ENCODE data around the gene THOP1. TPM values are rescaled to one million over a fixed set of nuclear protein-coding genes. Genes with fewer than 3 reads are reported as not detected.
"Not testable (repeated sequence)": the region's sequence is repeated elsewhere in the genome, so short reads cannot be mapped to it uniquely, and the experiment has no call there.

THOP1 gene
- polyA plus RNA-seq, 12 donors, result 28.9 to 48.0 (median 38.7) TPM; not detected in 1

DNA sequence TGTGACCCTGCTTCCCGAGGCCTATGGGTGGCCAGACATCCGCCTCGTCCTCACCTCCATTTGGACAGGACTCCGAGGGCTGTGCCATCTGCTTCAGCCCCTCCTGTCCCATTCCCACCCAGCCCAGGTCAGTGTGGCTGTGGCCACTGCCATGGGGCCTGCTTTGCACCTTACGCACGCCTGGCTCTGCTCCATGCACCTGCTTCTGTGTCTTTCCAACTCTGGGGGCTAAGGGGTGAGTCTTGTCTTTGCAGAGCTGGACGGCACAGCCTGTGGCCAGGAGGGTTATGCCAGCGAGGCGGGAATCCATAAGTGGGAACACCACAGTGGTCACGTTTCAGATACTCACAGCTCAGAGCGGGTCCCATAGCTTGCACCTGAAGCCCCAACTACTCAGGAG is 29.1 kb downstream of the THOP1 start:
- no peak for DNase-seq

DNA sequence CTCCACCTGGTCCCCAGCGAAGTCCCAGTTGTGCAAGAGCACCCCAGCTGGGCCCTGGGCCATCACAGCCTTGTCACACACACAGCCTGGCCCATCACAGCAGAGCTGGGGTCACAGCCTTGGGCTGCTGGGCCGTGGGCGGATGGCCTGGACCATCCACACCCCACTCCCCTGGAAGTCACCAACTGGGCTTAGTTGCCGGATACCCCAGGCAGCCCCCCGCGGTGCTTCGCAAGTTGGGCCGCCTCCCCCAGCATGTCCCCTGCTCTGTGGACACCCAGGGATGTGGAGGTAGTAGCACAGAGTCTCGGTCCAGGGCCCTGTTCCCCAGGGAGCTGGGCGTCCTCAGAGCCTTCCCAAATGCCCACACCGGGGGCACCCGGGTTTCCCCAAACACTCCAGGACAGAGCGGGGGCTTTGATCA is 29.9 kb downstream of the THOP1 start:
- no peak for DNase-seq

DNA sequence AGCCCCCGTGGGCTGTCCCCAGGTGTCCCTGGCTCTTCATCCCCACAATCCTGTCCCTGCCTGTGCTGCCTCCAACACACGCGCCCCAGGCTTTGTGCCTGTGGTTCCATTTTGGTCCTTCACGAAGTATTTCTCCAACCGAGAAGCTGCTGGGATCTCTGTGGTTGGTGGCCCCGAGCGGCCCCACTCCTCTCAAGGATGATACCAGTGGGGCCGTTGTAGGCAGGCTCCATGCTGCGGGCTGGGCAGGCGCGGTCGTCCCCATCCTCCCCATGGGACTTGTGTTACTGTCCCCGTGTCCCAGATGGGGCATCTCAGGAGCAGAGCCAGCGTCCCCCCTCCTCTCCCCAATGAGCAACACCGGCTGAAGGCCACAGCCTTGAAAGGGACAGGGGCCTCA is 30.6 kb downstream of the THOP1 start:
- no peak for DNase-seq

DNA sequence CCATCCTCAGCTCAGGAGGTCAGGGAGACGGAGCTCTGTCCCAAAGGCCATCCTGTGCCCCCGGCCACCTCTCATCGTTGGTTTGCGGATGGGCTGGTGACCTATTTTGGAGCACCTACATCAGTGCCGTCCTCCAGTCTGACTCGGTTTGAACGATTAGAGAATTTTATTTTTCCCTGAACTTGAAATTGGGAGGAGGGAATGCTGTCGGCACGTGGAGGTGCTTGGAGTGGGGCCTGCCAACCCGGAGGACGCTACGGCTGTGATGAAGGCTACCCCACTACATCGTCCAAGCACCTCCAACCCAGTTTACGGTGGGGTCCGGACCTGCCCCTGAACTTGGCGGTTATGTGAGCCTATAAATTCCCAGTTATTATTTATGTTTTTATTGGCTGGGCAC is 31.3 kb downstream of the THOP1 start:
- no peak for DNase-seq

DNA sequence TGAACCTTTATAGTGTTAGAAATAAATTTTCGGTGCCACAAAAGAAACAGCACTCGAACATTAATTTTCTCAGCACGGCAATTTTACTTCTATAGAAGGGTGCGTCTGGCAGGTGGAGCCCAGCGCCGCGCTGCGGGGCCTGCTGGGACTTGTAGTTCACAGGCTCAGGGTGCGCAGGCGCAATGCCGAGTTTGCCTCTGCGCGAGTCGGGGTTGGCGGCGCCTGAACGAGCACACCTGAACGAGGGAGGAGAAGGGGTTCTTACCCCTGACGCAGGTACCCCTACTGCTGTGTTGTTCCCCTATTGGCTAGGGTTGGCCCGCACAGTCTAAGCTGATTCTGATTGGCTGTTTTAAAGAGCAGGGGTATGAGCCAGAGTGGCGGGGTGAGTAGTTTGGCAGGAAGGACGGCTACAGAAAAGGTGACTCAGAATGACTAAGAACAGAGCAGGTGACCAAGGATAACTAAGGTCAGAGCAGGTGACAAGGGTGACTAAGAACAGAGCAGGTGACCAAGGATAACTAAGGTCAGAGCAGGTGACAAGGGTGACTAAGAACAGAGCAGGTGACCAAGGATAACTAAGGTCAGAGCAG is 32.0 kb downstream of the THOP1 start:
- not testable (repeated sequence) for DNase-seq

DNA sequence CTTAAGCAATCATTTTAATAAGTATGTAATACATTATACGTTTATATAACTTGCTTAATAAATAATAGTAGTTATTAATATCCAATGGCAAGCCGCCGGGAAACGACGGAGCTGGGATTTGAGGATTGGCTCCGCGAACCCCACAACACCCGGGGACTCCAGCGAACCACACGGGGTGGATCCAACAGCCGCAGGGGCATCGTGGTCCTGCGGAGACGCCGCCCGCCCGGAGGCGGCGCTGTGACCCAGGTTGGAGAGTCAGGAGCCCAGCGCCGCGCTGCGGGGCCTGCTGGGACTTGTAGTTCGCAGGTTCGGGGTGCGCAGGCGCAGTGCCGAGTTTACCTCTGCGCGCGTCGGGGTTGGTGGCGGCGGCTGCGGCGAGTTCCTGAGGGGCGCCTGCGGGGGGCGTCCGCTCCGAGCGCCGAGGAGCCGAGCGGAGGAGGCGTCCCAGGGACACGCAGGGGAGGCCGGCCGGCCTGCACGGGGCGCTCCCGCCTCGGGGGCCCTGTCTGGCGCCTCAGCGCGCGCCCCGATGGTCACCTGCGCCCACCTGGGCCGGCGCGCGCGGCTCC is 34.3 kb downstream of the THOP1 start, which contains the start of gene ZNF554:
TSS of gene ZNF554 (plus strand) at position 329 of the 572 bp plus-strand sequence. CDS start at position 533, 204 bp downstream.
- peak; percentile 96 for DNase-seq

DNA sequence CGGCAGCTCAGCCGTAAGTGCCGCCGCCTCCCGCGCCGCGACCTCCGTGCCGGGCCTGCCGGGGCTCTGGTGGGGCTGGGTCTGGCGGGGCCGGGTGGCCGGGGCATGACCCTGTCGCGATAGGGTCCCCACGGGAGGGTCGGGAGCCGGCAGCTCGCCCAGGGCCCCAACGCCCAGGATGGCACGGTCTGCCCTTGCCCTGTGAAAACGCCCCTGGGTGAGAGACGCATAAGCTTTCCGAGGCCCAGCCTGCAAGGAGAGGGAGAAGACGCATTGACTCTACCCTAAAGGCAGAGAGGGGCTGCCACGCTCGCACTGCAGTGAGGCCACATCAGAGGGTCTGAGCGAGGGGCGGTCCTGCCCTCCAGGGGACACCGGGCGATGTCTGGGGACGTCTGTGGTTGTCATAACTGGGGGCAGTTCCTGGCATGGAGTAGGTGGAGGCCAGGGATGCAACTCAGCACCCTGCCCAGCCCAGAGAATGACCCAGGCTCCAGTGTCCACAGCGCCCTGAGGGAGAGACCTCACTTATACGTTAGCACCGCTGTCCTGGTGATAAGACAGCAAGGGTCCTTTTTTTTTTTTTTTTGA is 34.9 kb downstream of the THOP1 start:
- DNase-seq, result no peak

DNA sequence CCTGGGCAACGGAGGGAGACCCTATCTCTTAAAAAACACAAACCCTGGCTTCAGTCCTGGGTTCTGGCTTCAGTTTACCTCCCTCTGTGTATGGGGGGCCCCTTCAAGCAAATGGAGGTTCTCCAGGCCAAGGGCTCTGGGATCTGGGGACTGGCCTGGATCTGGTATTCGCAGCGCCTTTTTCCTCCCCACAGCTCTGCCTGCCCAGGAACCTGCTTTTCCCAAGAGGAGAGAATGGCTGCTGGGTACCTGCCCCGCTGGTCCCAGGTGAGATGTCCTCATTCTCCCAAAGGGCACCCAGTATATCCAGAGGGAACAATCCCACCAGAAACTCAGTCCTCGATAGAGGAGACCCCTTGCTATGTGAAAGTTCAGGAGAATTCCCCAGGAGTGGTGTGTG is 37.5 kb downstream of the THOP1 start:
- DNase-seq, result no peak

DNA sequence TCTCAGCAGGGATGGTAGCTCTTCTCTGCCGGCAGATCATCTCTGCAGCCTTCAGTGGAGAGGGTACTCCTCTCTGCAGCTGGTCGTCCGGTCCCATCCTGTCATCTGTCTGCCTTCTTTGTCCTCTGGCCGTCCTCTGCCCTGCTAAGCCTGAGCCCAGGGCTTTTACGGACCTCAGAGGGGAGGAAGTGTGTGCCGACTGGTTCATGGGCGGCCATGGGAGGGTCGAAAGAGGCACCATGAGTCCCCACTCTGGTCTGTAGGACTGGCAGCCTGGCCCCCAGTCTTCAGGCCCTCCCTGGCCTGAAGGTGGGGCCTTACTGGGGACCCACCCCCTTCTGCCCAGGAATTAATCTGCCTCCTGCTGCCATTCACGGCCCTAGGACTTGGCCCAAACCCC is 38.3 kb downstream of the THOP1 start:
- DNase-seq, result no peak

DNA sequence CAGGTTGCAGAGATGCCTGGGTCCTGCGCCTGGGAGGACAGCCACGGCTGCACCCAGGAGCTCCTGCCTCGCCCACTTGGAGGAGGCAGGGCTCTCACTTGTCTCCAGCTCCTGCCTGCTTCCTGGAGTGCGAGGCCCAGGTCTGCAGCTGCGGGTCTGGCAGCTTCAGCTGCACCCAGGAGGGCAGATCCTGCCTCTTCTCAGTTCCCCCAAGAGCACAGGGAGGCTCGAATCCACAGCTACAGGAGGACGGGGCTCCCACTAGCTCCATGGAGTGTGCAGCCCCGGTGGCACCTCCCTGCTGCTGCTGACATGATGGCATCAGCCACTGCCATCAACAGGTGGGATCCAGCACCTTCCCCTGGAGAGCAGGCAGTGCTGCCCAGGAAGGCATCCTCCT is 38.8 kb downstream of the THOP1 start:
- DNase-seq, result no peak

DNA sequence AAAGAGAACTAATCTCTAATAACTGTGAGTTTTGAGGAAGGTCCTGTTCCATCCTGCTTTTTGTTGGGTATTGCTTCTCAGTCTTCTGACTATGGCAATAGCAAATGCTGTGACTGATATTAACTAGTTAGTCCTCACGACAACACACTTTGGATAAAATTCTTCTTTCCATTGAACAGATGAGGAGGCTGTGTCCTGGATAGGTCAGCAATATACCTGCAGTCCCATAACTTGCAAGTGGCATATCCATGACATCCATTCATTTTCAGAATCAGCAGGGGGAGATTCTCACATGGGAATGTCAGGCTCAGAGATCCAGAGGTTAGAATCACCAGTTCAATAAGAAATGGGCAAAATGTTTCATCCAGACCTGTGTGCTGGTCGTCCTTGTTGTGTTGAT is 41.7 kb downstream of the THOP1 start:
- no peak for DNase-seq

DNA sequence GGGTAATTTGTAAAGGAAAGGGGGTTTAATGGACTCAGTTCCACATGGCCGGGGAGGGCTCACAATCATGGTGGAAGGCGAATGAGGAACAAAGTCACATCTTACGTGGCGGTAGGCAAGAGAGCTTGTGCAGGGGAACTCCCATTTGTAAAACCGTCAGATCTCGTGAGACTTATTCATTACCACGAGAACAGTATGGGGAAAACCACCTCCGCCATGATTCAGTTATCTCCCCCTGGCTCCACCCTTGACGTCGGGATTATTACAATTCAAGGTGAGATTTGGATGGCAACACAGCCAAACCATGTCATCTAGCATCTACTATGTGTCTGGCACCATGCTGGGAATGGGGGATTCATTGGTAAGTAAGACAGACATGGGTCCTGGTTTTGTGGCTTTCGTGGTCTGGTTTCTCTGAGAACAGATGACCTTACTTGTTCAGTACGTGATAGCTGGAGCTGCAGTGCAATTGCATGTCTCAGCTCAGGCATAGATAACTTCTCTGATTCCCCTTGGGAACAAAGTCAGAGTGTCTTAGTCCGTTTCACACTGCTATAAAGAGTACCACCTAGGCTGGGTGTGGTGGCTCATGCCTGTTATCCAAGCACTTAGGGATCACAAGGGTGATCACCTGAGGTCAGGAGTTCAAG is 42.7 kb downstream of the THOP1 start:
- no peak for DNase-seq

DNA sequence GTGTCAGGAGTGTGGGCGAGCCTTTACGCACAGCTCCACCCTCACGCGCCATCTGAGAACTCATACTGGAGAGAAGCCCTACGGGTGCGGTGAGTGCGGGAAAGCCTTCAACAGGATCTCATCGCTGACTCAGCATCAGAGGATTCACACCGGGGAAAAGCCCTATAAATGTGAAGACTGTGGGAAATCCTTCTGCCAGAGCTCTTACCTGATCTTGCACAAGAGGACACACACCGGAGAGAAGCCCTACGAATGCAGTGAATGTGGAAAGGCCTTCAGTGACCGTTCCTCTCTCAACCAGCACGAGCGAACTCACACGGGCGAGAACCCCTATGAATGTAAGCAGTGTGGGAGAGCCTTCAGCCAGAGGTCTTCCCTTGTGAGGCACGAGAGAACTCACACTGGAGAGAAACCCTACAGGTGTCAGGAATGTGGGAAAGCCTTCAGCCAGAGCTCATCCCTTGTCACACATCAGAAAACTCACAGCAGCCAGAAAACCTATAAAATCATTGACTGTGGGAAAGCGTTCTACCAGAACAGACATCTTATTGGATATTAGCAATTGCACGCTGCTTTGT is 49.1 kb downstream of the THOP1 start:
- no peak for DNase-seq

DNA sequence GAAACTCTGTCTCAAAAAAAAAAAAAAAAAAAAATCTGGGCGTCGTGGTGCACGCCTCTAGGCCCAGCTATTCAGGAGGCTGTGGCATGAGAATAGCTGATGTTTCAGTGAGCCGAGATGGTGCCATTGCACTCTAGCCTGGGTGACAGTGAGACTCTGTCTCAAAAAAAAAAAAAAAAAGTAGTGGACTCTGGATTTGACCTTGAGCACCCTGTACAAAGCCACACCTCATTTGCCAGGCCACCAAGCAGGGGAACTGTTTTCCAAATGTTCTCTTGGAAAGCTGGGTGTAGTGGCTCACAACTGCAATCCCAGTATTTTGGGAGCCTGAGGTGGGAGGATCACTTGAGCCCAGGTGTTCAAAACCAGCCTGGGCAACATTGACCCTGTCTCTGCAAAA is 52.1 kb downstream of the THOP1 start:
- no peak for DNase-seq

DNA sequence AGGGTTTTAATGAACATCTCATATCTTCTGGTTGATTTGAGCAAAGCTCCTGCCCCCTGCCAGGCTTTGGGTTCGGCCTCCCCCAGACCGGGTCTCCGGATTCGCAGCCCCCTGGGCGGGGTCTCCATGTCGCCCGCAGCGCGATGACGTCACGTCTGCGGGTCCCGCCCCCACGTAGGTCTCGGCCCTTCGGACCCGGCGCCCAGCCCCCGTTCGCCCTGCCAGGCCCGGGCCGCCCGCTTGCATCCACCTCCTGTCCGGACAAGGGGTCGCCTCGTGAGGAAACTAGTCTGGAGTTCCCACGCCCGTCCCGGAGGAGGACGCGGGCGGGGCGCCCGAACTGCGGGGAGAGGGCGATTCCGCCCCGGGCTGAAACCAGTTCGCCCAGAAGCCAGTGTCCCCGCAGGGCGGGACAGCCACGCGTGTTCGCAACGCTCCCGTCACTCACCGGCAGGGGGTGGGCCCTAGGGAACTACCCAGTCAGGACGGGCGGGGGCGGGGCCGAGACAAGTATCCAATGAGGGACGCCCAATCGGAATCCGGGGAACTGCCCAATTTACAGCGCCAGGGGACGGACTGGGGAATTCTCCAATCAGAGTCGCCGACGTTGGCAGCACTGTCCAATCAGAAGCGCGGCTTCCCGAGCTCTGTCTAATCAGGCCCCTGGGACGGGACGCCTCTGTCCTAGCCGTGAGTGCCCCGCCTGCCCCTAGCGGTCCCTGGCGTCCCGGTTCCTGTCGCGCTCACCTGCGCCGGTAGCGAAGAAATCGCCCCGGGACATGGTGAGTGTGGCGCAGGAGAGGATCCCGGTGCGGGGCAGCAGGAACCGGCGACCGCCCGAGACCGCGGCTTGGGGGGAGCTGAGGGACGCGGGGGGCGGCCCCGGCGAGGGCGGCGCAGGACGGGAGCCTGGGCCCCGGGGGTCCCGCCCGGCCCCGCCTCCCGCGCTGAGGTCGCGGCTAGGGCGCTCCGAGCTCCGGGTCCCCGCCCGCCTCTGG is 55.8 kb downstream of the THOP1 start, which contains the start of gene ZNF555:
TSS of gene ZNF555 (plus strand) at position 682 of the 998 bp plus-strand sequence. CDS start at position 780, 98 bp downstream.
- DNase-seq, result peak; percentile 99

DNA sequence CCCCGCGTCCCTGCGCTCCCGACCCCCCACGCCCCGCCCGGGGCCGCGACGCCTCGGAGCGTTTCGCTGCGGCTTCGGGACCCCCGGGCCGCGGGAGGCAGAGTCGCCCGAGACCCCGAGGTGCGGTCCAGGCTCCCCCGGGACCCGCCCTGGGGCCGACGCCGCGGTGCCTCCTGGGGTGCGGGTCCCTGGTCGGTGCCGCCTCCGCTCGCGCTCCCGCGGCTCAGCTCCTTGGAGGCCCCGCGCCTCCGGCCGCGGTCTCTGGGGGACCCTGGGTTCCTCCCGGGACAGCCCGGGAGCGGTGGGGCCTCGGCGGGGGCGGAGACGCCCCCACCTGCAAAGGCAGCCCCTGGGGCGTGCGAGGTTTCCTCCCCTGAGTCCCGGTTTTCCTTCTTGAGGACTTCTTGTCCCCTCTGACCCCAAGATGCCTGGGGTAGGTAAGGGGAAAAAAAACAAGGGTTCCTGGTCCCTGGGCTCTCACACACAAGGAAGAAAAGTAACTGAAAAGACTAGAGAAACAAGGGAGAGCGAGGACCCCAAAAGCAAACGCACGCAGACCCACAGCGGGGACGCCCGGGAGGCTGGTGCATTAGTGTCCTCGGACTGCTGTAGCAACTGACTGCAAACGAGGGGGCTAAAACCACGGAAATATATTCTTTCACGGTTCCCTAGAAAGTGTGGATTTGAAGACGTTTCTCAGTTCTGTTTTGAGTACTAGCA is 56.7 kb downstream of the THOP1 start:
- no peak for DNase-seq

DNA sequence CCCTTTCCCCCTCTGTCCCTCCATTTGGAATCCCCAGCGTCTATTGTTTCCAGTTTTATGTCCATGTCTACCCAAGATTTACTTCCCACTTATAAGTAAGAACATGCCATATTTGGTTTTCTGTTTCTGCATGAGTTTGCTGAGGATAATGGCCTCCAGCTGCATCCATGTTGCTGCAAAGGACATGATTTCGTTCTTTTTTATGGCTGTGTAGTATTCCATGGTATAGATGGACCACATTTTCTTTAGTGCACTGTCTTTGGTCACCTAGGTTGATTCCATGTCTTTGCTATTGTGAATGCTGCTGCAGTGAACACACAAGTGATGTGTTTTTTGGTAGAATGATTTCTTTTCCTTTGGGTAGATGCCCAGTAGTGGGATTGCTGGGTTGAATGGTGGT is 59.8 kb downstream of the THOP1 start:
- no peak for DNase-seq

DNA sequence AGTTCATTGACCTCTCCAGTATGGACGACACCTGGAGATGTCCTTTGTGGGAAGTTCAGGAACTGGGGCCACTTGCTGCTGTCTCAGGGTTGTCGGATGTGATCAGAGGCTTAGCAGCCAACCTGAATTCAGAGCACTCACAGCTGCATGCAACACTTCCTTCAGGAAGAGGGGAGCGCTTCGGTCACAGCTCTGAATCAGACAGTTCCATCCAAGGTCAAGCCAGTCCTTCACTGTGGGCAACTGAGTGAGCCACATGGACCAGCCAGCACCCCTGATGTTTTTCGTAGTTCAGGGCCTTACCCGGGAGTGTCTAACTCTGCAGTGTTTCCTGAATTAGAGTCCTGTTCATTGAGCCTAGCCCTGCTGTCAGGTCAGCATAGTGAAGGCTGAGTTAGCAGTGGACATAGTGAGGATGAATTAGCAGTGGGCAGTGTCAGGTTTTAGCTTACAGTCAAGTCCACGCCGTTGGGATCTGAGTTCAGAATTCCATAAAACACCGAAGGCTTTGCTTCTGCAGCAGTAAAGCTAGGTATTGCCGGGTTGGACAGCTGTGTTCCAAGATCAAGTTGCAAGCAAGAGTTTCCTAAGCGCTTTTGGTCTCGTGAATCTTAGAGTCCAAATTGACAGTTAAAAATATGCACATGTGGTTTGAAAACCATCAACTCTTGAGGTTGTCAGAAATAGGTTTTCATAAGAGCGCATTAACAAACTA is 61.0 kb downstream of the THOP1 start:
- no peak for DNase-seq

DNA sequence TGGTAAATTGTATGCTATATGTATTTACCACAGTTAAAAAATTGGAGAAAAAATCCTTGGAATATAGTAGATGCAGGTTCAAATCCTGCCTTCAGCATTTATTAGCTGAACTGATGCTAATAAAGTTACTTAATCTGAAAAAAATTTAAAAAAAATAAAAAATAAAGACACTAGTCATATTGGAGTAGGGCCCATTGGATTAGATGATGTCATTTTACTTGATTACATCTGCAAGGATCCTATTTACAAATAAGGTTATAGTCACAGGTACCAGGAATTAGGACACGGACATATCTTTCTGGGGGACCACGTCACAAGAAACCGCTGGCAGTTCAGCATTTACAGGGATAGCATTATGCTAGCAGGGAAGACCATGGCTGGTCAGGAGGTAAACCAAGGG is 62.2 kb downstream of the THOP1 start:
- no peak for DNase-seq

DNA sequence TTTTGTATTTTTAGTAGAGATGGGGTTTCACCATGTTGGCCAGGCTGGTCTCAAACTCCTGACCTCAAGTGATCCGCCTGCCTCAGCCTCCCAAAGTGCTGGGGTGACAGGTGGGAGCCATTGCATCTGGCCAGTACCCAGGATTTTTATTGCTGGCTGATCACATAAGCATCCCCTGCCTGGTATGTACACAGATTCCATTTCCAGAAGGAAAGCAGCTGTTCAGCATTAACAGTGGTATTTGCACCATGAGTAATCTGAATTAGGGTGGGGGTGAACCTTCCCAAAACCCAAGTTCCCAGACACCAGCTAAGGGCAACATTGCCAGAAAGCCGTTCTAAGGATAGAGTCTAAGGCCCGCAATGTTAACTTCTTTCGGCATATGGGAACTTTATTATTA is 63.3 kb downstream of the THOP1 start:
- peak; percentile 49 for DNase-seq

Data from muscle of arm (tissue), 12 donors.